NCI-H69 (cell line): ENCODE data around the gene AKR1D1.
"Not testable (repeated sequence)": the region's sequence is repeated elsewhere in the genome, so short reads cannot be mapped to it uniquely, and the experiment has no call there.

ENCODE experiments used
- DNase-seq: peaks from one replicate; lab custom pipeline; 2025; lab: John Stamatoyannopoulos, UW

Gene AKR1D1

GRCh38 chr7:138122162-138122561, 45.9 kb downstream of the AKR1D1 start:
- no peak for DNase-seq

GRCh38 chr7:138125119-138125518, 48.9 kb downstream of the AKR1D1 start:
- DNase-seq: no peak

- no peak for DNase-seq
Measured at GRCh38 chr7:138125598-138126111, 49.4 kb downstream of the AKR1D1 start.

GRCh38 chr7:138126928-138127327, 50.7 kb downstream of the AKR1D1 start:
- DNase-seq: no peak

GRCh38 chr7:138127996-138128395, 51.7 kb downstream of the AKR1D1 start:
- no peak for DNase-seq

GRCh38 chr7:138129551-138130165, 53.4 kb downstream of the AKR1D1 start:
- DNase-seq: no peak

- no peak for DNase-seq
Measured at GRCh38 chr7:138137423-138138171, 61.3 kb downstream of the AKR1D1 start.

- DNase-seq: no peak
Measured at GRCh38 chr7:138138244-138138643, 62.0 kb downstream of the AKR1D1 start.

- DNase-seq: no peak
Measured at GRCh38 chr7:138142583-138143201, 66.4 kb downstream of the AKR1D1 start.

GRCh38 chr7:138144958-138145357, 68.7 kb downstream of the AKR1D1 start:
- DNase-seq: peak; percentile 27

- peak; percentile 46 for DNase-seq
Measured at GRCh38 chr7:138146221-138146620, 70.0 kb downstream of the AKR1D1 start.

GRCh38 chr7:138146757-138147734, 70.8 kb downstream of the AKR1D1 start:
- not testable (repeated sequence) for DNase-seq

- DNase-seq: no peak
Measured at GRCh38 chr7:138151731-138152577, 75.7 kb downstream of the AKR1D1 start.

GRCh38 chr7:138154661-138155060, 78.4 kb downstream of the AKR1D1 start:
- DNase-seq: no peak

- DNase-seq: no peak
Measured at GRCh38 chr7:138157702-138158101, 81.4 kb downstream of the AKR1D1 start.

GRCh38 chr7:138158739-138159528, 82.7 kb downstream of the AKR1D1 start:
- no peak for DNase-seq

GRCh38 chr7:138161600-138162081, 85.4 kb downstream of the AKR1D1 start:
- peak; percentile 98 for DNase-seq

- no peak for DNase-seq
Measured at GRCh38 chr7:138162236-138162635, 86.0 kb downstream of the AKR1D1 start.

GRCh38 chr7:138163800-138164199, 87.5 kb downstream of the AKR1D1 start:
- DNase-seq: no peak

GRCh38 chr7:138164804-138165203, 88.5 kb downstream of the AKR1D1 start:
- no peak for DNase-seq
